OCI-LY3 (cell line): ENCODE measurements around the gene CERT1.

Source experiments
- EZH2phosphoT487 ChIP-seq: fragments of 200-600 bp; shearing (Covaris generic); IDR thresholded peaks from 2 replicates; pipeline ENCODE4 v1.6.1; 2018; ENCODE audit warnings: antibody characterized with exemption, mixed run types, low read depth
- TF ChIP-seq, protein P1 (sequence below): fragments of 200-600, 300-600 bp; sonication (generic); IDR thresholded peaks from 2 replicates; pipeline ENCODE4 v1.5.1; 2014; ENCODE audit warnings: antibody characterized with exemption, low read length, low read depth

DNA sequence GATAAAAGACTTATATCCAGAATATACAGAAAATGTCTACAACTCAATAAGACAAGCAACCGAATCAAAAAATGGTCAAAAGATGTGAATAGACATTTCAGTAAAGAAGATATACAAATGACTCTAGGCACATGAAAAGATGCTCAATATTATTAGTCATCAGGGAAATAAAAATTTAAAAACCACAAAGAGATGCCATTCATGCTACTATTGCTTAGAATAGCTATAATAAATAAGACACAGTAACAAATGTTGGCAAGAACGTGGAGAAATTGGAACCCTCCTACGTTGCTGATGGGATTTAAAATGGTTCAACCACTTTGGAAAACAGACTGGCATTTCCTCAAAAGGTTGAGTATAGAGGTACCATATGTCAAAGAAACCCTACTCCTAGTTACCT, 40.0 kb upstream of the CERT1 start:
- TF ChIP-seq, protein P1, sequence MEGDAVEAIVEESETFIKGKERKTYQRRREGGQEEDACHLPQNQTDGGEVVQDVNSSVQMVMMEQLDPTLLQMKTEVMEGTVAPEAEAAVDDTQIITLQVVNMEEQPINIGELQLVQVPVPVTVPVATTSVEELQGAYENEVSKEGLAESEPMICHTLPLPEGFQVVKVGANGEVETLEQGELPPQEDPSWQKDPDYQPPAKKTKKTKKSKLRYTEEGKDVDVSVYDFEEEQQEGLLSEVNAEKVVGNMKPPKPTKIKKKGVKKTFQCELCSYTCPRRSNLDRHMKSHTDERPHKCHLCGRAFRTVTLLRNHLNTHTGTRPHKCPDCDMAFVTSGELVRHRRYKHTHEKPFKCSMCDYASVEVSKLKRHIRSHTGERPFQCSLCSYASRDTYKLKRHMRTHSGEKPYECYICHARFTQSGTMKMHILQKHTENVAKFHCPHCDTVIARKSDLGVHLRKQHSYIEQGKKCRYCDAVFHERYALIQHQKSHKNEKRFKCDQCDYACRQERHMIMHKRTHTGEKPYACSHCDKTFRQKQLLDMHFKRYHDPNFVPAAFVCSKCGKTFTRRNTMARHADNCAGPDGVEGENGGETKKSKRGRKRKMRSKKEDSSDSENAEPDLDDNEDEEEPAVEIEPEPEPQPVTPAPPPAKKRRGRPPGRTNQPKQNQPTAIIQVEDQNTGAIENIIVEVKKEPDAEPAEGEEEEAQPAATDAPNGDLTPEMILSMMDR, result no peak
- no peak for TF ChIP-seq EZH2phosphoT487
